Sigmoid colon (tissue), 7 donors: ENCODE data around the gene ROPN1. TPM values are rescaled to one million over a fixed set of nuclear protein-coding genes. Genes with fewer than 3 reads are reported as not detected.

Experiments used
- DNase-seq: peaks from one replicate; pipeline ENCODE4 v3.0.0-alpha.2; 2019
- H3K27ac ChIP-seq, 4 donors: fragments of 200-600 bp; sonication (generic); one replicate each; pipeline ENCODE4 v1.5.1; 2016 to 2019; ENCODE audit warnings: mild to moderate bottlenecking in 1 of 4
- H3K27me3 ChIP-seq, 3 donors: fragments of 200-600 bp; sonication (generic); one replicate each; pipeline ENCODE4 v1.5.1; 2019; ENCODE audit warnings: mild to moderate bottlenecking in 1 of 3
- H3K36me3 ChIP-seq, 4 donors: fragments of 200-600 bp; sonication (generic); one replicate each; pipeline ENCODE4 v1.5.1; 2016 to 2019
- H3K4me1 ChIP-seq, 4 donors: fragments of 200-600 bp; sonication (generic); one replicate each; pipeline ENCODE4 v1.5.1; 2017 to 2019
- H3K4me3 ChIP-seq, 4 donors: fragments of 200-600 bp; sonication (generic); one replicate each; pipeline ENCODE4 v1.5.1; 2017 to 2019; ENCODE audit warnings: mild to moderate bottlenecking in 2 of 4, moderate library complexity in 1 of 4
- H3K9me3 ChIP-seq, 4 donors: fragments of 200-600 bp in 3 of 4; sonication (generic) in 3 of 4; one replicate each; pipeline versions ENCODE4 v1.5.1 to v1.6.1; 2013 to 2019
- CTCF ChIP-seq, 4 experiments: fragments of 450-650 bp in 3 of 4; fragments of 200-600 bp in 1 of 4; IDR thresholded peaks; one replicate each; pipeline ENCODE4 v1.5.1; 2016 to 2019; ENCODE audit warnings: antibody characterized with exemption in 4 of 4, mild to moderate bottlenecking in 3 of 4, moderate library complexity in 2 of 4
- EP300 ChIP-seq, 4 donors: sonication (generic); formaldehyde crosslinking; IDR thresholded peaks; one replicate each; pipeline ENCODE4 v1.6.1; 2017; ENCODE audit warnings: antibody characterized with exemption in 4 of 4
- POLR2A ChIP-seq, 2 donors: fragments of 450-650 bp; IDR thresholded peaks; one replicate each; pipeline ENCODE4 v1.6.1; 2016; ENCODE audit warnings: antibody characterized with exemption in 2 of 2, mild to moderate bottlenecking in 2 of 2, moderate library complexity in 2 of 2
- POLR2AphosphoS5 ChIP-seq, 4 donors: sonication (generic); formaldehyde crosslinking; IDR thresholded peaks; one replicate each; pipeline ENCODE4 v1.6.1; 2017; ENCODE audit warnings: antibody characterized with exemption in 4 of 4
- WGBS, 2 donors: extraction: QIAGEN DNeasy Blood & Tissue Kit; methylation state at CpG; one replicate each; pipeline ENCODE4 v1.1.7; 2013; 5-methylcytosine and 5-hydroxymethylcytosine counted together
- intact Hi-C: fragments of 100-400 bp; cut with DNase I; formaldehyde crosslinking; loops from one replicate; pipeline ENCODE4 v1.15.1; 2023
- polyA plus RNA-seq, 3 donors: library from polyadenylated mRNA; stranded (reverse); fragments of 200-250 nt; gene quantifications; one replicate each; pipeline ENCODE4 v1.2.3, GENCODE V29; 2013
- total RNA-seq, 4 donors: library from RNA; depleted of rRNA; stranded (reverse); fragments of >200 nt; gene quantifications; one replicate each; pipeline ENCODE4 v1.1.0, GENCODE V29; 2016
- donor health status: healthy with polysubstance abuse.
- donor health status: Bipolar disorder and iron deficiency.
- donor health status: healthy.

The ROPN1 gene
- total and polyA plus RNA-seq, 7 donors, result 0.44 to 1.8 (median 1.2) TPM; not detected in 4

DNA sequence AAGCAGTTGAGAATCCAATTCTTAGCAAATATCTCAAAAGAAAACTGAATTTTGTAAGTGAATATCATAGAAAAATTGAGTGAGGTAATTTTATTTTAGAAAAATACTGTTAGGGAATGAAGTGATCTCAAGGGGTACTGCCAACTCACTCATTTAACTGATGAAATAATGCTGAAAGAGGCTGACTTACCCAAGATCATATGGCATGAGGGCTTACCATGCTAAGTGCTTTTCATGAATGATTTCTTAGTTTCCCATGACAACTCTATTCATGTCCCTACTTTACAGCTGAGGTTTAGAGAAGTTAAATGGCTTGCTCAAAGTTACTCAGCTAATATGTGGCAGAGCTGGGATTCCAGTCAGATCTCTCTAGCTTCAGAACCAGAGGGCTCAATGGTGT, 61.5 kb downstream of the ROPN1 start:
- H3K27ac ChIP-seq, result no peak overlapping the region
- H3K36me3 ChIP-seq, result peaks cover 0 to 36% (median 3%) of the 10 kb centered on the region in 4 donors
- TF ChIP-seq POLR2AphosphoS5 (IDR thresholded peaks at IDR 0.05), result no peak
- no peak for TF ChIP-seq POLR2A (IDR thresholded peaks at IDR 0.05)
- no peak for TF ChIP-seq CTCF (IDR thresholded peaks at IDR 0.05)
- no peak for TF ChIP-seq EP300 (IDR thresholded peaks at IDR 0.05)
- intact Hi-C loops, result no loop called here
- no peaks in the 10 kb centered on the region for H3K4me1 ChIP-seq
- H3K4me3 ChIP-seq, result no peak overlapping the region
- H3K27me3 ChIP-seq, result no peaks in the 10 kb centered on the region
- H3K9me3 ChIP-seq, result no peaks in the 10 kb centered on the region
- DNase-seq, result no peak

DNA sequence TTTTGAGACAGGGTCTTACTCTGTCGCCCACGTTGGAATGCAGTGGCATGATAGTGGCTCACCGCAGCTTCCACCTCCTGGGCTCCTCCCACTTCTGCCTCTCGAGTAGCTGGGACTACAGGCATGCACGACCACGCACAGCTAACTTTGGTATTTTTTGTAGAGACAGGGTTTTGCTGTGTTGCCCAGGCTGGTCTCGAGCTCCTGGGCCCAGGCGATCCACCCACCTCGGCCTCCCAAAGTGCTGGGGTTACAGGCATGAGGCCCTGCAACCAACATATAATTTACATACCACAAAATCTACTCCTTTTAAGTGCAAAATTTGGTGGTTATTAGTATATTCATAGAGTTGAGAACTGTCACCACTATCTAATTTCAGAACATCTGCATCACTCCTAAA, 62.6 kb downstream of the ROPN1 start:
- Histone ChIP-seq H3K4me3 (no peak overlapping the region), H3K4me1 (no peaks in the 10 kb centered on the region), H3K36me3 (peaks cover 0 to 36% (median 3%) of the 10 kb centered on the region in 4 donors), H3K9me3 (no peaks in the 10 kb centered on the region), H3K27ac (no peak overlapping the region), H3K27me3 (no peaks in the 10 kb centered on the region)
- intact Hi-C loops, result no loop called here
- DNase-seq, result no peak
- TF ChIP-seq CTCF (IDR thresholded peaks at IDR 0.05), result no peak
- no peak for TF ChIP-seq EP300 (IDR thresholded peaks at IDR 0.05)
- TF ChIP-seq POLR2A (IDR thresholded peaks at IDR 0.05), result no peak
- no peak for TF ChIP-seq POLR2AphosphoS5 (IDR thresholded peaks at IDR 0.05)
- WGBS, 2 donors, result 94 to 97% methylated on average over 9 of the region's 9 CpGs

GRCh38 chr3:123926396-123926795, 65.5 kb downstream of the ROPN1 start:
- Histone ChIP-seq H3K36me3 (peaks cover 0 to 21% (median 3%) of the 10 kb centered on the region in 4 donors), H3K27ac (no peak overlapping the region), H3K4me3 (no peak overlapping the region), H3K9me3 (no peaks in the 10 kb centered on the region), H3K4me1 (no peaks in the 10 kb centered on the region), H3K27me3 (no peaks in the 10 kb centered on the region)
- DNase-seq, result no peak
- intact Hi-C loops, result no loop called here
- TF ChIP-seq CTCF (IDR thresholded peaks at IDR 0.05) (no peak), POLR2A (IDR thresholded peaks at IDR 0.05) (no peak)

GRCh38 chr3:123920868-123921267, 71.1 kb downstream of the ROPN1 start:
- intact Hi-C loops, result no loop called here
- Histone ChIP-seq H3K36me3 (peaks cover 0 to 17% (median 1%) of the 10 kb centered on the region in 4 donors), H3K4me3 (no peak overlapping the region), H3K9me3 (peaks cover 0 to 4% (median 1%) of the 10 kb centered on the region in 4 donors), H3K27me3 (no peaks in the 10 kb centered on the region), H3K27ac (no peak overlapping the region), H3K4me1 (no peaks in the 10 kb centered on the region)
- no peak for TF ChIP-seq POLR2A (IDR thresholded peaks at IDR 0.05)
- no peak for TF ChIP-seq POLR2AphosphoS5 (IDR thresholded peaks at IDR 0.05)
- TF ChIP-seq EP300 (IDR thresholded peaks at IDR 0.05), result no peak
- no peak for TF ChIP-seq CTCF (IDR thresholded peaks at IDR 0.05)
- no peak for DNase-seq

GRCh38 chr3:123920383-123920782, 71.5 kb downstream of the ROPN1 start:
- intact Hi-C loops, result no loop called here
- H3K36me3 ChIP-seq, result peaks cover 0 to 17% (median 1%) of the 10 kb centered on the region in 4 donors

More at GRCh38 chr3:123920383-123920782, 71.5 kb downstream of the ROPN1 start:
- no peaks in the 10 kb centered on the region for H3K4me1 ChIP-seq
- no peaks in the 10 kb centered on the region for H3K27me3 ChIP-seq
- no peak overlapping the region for H3K27ac ChIP-seq
- H3K4me3 ChIP-seq, result no peak overlapping the region
- no peak for DNase-seq
- H3K9me3 ChIP-seq, result peaks cover 0 to 4% (median 1%) of the 10 kb centered on the region in 4 donors
- 93 to 100% methylated on average over 1 of the region's 1 CpG for WGBS, 2 donors
- TF ChIP-seq POLR2AphosphoS5 (IDR thresholded peaks at IDR 0.05), result no peak
- TF ChIP-seq POLR2A (IDR thresholded peaks at IDR 0.05), result no peak
- TF ChIP-seq EP300 (IDR thresholded peaks at IDR 0.05), result no peak
- TF ChIP-seq CTCF (IDR thresholded peaks at IDR 0.05), result no peak
